Loucy (cell line): ENCODE data around the gene TAPBP.

Source experiments
- EZH2phosphoT487 ChIP-seq: fragments of 200-600 bp; IDR thresholded peaks from 2 replicates; pipeline ENCODE4 v1.6.1; 2018; ENCODE audit warnings: antibody characterized with exemption, mild to moderate bottlenecking, moderate library complexity, borderline replicate concordance
- TF ChIP-seq, protein P1 (sequence below): fragments of 200-600 bp; sonication (generic); conservative IDR thresholded peaks from 2 replicates; pipeline ENCODE4 v1.5.1; 2014; ENCODE audit warnings: mild to moderate bottlenecking, antibody characterized with exemption, low read length

DNA sequence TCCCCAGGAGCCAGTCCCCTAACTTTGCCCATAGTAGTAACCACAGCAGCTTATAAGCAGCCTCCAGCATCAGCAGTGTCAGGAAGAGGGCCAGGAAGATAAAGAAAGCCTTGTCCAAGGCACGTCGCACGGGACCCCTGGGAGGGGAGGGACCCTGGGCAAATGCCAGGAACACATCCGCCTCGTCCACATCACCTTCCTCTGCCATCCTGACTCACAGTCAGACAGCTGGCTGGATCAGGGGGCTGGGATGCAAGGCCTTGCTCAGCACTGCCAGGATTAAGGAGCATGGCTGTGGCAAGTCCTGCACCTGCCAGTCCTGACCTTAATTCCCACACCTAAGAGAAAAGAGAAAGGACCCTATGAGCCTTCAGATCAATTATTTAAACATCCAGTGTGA is 15.2 kb upstream of the TAPBP start:
- TF ChIP-seq, protein P1, sequence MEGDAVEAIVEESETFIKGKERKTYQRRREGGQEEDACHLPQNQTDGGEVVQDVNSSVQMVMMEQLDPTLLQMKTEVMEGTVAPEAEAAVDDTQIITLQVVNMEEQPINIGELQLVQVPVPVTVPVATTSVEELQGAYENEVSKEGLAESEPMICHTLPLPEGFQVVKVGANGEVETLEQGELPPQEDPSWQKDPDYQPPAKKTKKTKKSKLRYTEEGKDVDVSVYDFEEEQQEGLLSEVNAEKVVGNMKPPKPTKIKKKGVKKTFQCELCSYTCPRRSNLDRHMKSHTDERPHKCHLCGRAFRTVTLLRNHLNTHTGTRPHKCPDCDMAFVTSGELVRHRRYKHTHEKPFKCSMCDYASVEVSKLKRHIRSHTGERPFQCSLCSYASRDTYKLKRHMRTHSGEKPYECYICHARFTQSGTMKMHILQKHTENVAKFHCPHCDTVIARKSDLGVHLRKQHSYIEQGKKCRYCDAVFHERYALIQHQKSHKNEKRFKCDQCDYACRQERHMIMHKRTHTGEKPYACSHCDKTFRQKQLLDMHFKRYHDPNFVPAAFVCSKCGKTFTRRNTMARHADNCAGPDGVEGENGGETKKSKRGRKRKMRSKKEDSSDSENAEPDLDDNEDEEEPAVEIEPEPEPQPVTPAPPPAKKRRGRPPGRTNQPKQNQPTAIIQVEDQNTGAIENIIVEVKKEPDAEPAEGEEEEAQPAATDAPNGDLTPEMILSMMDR: no peak
- TF ChIP-seq EZH2phosphoT487: no peak
